Stimulated activated CD4-positive, alpha-beta T cell treated with anti-CD3 and anti-CD28 coated beads, Interleukin-12 subunit alpha, Interleukin-12 subunit beta, amount 100 ng/mL, for 48 hours (primary cell): ENCODE results near the gene SLC25A30.
"Not testable (repeated sequence)": the region's sequence is repeated elsewhere in the genome, so short reads cannot be mapped to it uniquely, and the experiment has no call there.

Experiments used
- DNase-seq, 3 donors: peaks; one replicate each; pipeline ENCODE4 v3.0.0-alpha.2; 2020; ENCODE audit warnings: low read depth in 2 of 3, low spot score in 1 of 3

The SLC25A30 gene

GRCh38 chr13:45432737-45433380 is 14.7 kb upstream of the SLC25A30 start:
- no peak for DNase-seq

- not testable (repeated sequence) for DNase-seq
Measured at GRCh38 chr13:45426056-45426841, 8.1 kb upstream of the SLC25A30 start.

- DNase-seq, result no peak
Measured at GRCh38 chr13:45422731-45423292, 4.6 kb upstream of the SLC25A30 start.

- DNase-seq, result no peak
Measured at GRCh38 chr13:45419945-45420344, 1.8 kb upstream of the SLC25A30 start.

- not testable (repeated sequence) for DNase-seq
Measured at GRCh38 chr13:45419389-45419788, 1.2 kb upstream of the SLC25A30 start.

- no peak for DNase-seq
Measured at GRCh38 chr13:45416516-45417128, 1.6 kb downstream of the SLC25A30 start.

GRCh38 chr13:45415112-45415511 is 3.1 kb downstream of the SLC25A30 start:
- DNase-seq, result no peak

GRCh38 chr13:45413826-45414307 is 4.3 kb downstream of the SLC25A30 start:
- DNase-seq, result no peak

GRCh38 chr13:45412274-45413049 is 5.7 kb downstream of the SLC25A30 start:
- no peak for DNase-seq

GRCh38 chr13:45411631-45412030 is 6.5 kb downstream of the SLC25A30 start:
- DNase-seq, result no peak

GRCh38 chr13:45411221-45411620 is 7.0 kb downstream of the SLC25A30 start:
- DNase-seq, result no peak

- DNase-seq, result no peak
Measured at GRCh38 chr13:45410466-45410865, 7.7 kb downstream of the SLC25A30 start.

- no peak for DNase-seq
Measured at GRCh38 chr13:45410001-45410400, 8.2 kb downstream of the SLC25A30 start.

GRCh38 chr13:45406421-45406820 is 11.8 kb downstream of the SLC25A30 start:
- DNase-seq, result no peak

- DNase-seq, result no peak
Measured at GRCh38 chr13:45403081-45403480, 15.1 kb downstream of the SLC25A30 start.

- no peak for DNase-seq
Measured at GRCh38 chr13:45402641-45403040, 15.5 kb downstream of the SLC25A30 start.

- no peak for DNase-seq
Measured at GRCh38 chr13:45401314-45401713, 16.9 kb downstream of the SLC25A30 start.

- no peak for DNase-seq
Measured at GRCh38 chr13:45398877-45399276, 19.3 kb downstream of the SLC25A30 start.

- no peak for DNase-seq
Measured at GRCh38 chr13:45396533-45397095, 21.6 kb downstream of the SLC25A30 start.

- no peak for DNase-seq
Measured at GRCh38 chr13:45393941-45394570, 24.1 kb downstream of the SLC25A30 start.
